SJCRH30 (cell line): ENCODE measurements around the gene EPHA1. TPM values are rescaled to one million over a fixed set of nuclear protein-coding genes. Genes with fewer than 3 reads are reported as not detected.

Experiments used
- DNase-seq, 2 experiments: peaks; one replicate each; pipeline ENCODE4 v3.0.0-alpha.2; 2015 to 2020
- H3K27ac ChIP-seq: fragments of 250-450 bp; sonication (Bioruptor Pico); 2 replicates; pipeline ENCODE4 v1.5.1; 2020; ENCODE audit warnings: mild to moderate bottlenecking, moderate library complexity
- H3K27me3 ChIP-seq: fragments of 250-450 bp; sonication (Bioruptor Pico); 2 replicates; pipeline ENCODE4 v1.5.1; 2020; ENCODE audit warnings: mild to moderate bottlenecking, moderate library complexity
- H3K36me3 ChIP-seq: fragments of 250-450 bp; sonication (Bioruptor Pico); 2 replicates; pipeline ENCODE4 v1.5.1; 2020; ENCODE audit warnings: mild to moderate bottlenecking, moderate library complexity
- H3K4me1 ChIP-seq: fragments of 250-450 bp; sonication (Bioruptor Pico); 2 replicates; pipeline ENCODE4 v1.5.1; 2020; ENCODE audit warnings: mild to moderate bottlenecking, moderate library complexity
- H3K4me3 ChIP-seq: fragments of 250-450 bp; sonication (Bioruptor Pico); 2 replicates; pipeline ENCODE4 v1.5.1; 2020; ENCODE audit warnings: mild to moderate bottlenecking, moderate library complexity
- H3K9me3 ChIP-seq: fragments of 250-450 bp; sonication (Bioruptor Pico); replicated peaks from 2 replicates; pipeline ENCODE4 v1.5.1; 2020; ENCODE audit warnings: mild to moderate bottlenecking, moderate library complexity
- total RNA-seq: library from RNA; depleted of rRNA; stranded (reverse); fragments of >200 nt; shearing (Covaris generic); gene quantifications from 2 replicates; pipeline ENCODE4 v1.2.3, GENCODE V29; 2014

Gene EPHA1
- total RNA-seq, 1 experiment from 2014 or later = 0.32 TPM

DNA sequence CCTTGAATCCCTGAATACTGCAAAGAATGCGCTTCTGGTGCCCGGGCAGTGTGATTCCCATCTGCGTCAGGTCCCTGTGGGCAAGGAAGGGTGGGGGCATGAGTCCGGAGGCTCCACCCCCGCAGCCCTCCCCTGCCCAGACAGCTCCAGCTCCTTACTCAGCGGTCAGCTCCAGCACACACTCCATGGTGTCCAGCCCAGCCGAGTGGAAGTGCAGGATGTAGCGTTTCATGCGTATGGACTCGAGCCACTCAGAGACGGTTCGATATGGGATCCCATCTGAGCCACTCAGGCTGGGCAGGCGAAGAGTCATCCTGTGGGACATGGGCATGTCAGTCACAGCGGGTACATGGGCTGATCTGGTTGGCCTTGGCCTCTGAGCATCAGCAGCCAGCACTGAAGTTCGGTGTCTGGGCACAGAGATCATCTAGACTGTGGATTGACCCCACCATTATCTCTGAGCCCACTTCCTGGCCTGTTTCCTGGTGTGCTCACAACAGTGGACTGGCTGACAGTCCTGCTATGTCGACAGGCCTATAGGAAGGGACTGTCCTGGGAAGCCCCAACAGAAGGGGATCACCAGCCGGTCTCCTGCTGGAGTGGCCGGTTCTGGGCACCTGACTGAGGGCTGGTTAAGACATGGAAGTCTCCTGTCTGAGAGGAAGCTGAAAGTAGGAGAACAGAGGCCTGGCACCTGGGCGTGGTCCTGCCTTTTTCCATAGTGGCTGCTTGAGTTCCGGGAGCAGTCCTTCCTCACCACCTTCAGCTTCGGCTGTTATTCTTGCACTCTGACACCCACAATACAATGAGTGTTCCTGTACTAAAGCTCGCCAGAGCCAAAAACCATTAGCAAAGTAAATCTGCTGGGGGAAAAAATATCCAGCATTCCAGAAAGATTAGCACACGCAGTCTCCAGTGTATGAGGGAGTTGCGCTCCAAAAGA, 16.9 kb downstream of the EPHA1 start:
- Histone ChIP-seq H3K27ac (no peak overlapping the region), H3K9me3 (no peaks in the 10 kb centered on the region), H3K36me3 (peaks cover 31% of the 10 kb centered on the region), H3K27me3 (no peaks in the 10 kb centered on the region), H3K4me3 (no peak overlapping the region), H3K4me1 (no peaks in the 10 kb centered on the region)
- no peak for DNase-seq

DNA sequence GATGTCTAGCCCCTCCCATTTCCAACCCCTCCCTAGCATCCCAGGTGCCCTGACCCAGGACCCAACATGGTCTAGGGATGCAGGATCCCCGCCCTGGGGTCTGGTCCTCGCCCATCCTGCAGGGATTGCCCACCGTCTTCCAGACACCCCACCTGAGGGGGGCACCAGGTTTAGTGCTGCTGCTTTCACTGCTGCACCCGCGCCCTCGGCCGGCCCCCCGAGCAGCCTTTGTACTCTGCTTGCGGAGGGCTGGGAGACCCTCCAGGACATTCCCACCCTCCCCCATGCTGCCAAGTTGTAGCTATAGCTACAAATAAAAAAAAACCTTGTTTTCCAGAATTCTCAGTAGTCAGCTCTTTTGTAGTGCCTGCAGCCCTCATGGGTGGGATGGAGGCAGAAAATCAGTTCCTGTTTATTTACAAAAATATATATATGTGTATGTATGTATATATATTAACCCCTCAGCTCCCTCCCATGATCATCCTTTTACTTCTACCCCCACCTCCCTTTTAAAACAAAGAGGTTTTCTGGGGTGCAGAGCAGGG, 17.8 kb downstream of the EPHA1 start:
- Histone ChIP-seq H3K27me3 (no peaks in the 10 kb centered on the region), H3K27ac (no peak overlapping the region), H3K4me3 (no peak overlapping the region), H3K4me1 (no peaks in the 10 kb centered on the region), H3K9me3 (no peaks in the 10 kb centered on the region), H3K36me3 (peaks cover 31% of the 10 kb centered on the region)
- no peak for DNase-seq

DNA sequence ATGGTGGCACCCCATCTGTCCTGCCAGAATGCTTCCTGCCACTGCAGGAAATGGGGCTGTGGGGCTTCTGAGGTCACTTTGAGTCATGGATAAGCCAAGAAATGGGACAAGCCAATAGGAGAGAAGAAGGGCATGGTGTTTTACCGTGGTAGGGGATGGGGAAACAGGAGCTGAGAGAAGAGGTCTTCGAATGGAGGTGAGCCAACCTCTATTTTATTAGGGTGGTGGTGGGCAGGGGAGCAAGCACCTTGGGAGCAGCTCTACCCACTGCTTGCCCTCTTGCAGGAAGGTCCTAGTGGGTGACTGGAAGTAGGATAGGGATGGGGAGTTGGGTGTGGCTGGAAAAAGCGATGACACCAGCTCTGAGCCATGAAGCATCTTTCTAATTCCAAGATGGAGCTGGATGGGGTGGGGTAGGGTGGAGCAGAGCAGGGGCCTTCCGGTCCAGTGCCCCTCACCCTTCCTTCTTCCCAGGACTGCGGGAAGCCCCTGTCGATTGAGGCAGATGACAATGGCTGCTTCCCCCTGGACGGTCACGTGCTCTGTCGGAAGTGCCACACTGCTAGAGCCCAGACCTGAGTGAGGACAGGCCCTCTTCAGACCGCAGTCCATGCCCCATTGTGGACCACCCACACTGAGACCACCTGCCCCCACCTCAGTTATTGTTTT, 18.4 kb downstream of the EPHA1 start:
- Histone ChIP-seq H3K4me1 (peaks cover under 1% of the 10 kb centered on the region; the same call in 1 of the 2 replicates), H3K27me3 (no peaks in the 10 kb centered on the region)

GRCh38 chr7:143389316-143390103, 19.1 kb downstream of the EPHA1 start:
- Histone ChIP-seq H3K36me3 (peaks cover 31% of the 10 kb centered on the region), H3K27me3 (no peaks in the 10 kb centered on the region), H3K27ac (no peak overlapping the region), H3K4me3 (no peak overlapping the region), H3K4me1 (peaks cover 8% of the 10 kb centered on the region), H3K9me3 (no peaks in the 10 kb centered on the region)
- DNase-seq = no peak

More for the DNA sequence above, 18.4 kb downstream of the EPHA1 start:
- Histone ChIP-seq H3K27ac (no peak overlapping the region), H3K4me3 (no peak overlapping the region), H3K9me3 (no peaks in the 10 kb centered on the region), H3K36me3 (peaks cover 31% of the 10 kb centered on the region)
- no peak for DNase-seq

DNA sequence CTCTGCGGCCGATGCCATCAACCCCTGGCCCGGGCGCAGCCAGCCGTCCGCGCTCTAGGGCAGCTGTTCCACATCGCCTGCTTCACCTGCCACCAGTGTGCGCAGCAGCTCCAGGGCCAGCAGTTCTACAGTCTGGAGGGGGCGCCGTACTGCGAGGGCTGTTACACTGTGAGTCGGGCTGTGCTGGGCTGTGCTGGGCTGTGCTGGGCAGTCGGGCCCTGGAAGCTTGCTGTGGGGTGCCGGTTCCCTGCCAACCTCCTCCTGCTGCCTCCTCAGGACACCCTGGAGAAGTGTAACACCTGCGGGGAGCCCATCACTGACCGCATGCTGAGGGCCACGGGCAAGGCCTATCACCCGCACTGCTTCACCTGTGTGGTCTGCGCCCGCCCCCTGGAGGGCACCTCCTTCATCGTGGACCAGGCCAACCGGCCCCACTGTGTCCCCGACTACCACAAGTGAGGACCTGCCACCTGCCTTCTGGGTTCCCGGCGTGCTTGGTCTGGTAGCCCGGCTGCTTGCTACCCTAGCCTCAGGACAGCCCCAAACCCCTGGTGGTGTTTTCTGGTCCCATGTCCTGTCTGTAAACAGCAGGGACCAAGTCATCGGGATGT, 20.1 kb downstream of the EPHA1 start:
- Histone ChIP-seq H3K27ac (no peak overlapping the region), H3K4me1 (peaks cover 17% of the 10 kb centered on the region), H3K36me3 (peaks cover 35% of the 10 kb centered on the region), H3K9me3 (no peaks in the 10 kb centered on the region), H3K4me3 (no peak overlapping the region), H3K27me3 (no peaks in the 10 kb centered on the region)
- DNase-seq = no peak

GRCh38 chr7:143388051-143388450, 20.6 kb downstream of the EPHA1 start:
- Histone ChIP-seq H3K27me3 (no peaks in the 10 kb centered on the region), H3K36me3 (peaks cover 35% of the 10 kb centered on the region), H3K4me3 (no peak overlapping the region), H3K27ac (no peak overlapping the region), H3K9me3 (no peaks in the 10 kb centered on the region), H3K4me1 (peaks cover 19% of the 10 kb centered on the region)
- no peak for DNase-seq

- Histone ChIP-seq H3K27me3 (no peaks in the 10 kb centered on the region), H3K36me3 (peaks cover 35% of the 10 kb centered on the region), H3K4me3 (no peak overlapping the region), H3K4me1 (peaks cover 26% of the 10 kb centered on the region), H3K9me3 (no peaks in the 10 kb centered on the region), H3K27ac (no peak overlapping the region)
- no peak for DNase-seq
These were observed 21.3 kb downstream of the EPHA1 start for GRCh38 chr7:143387156-143387975.

GRCh38 chr7:143385891-143386781, 22.5 kb downstream of the EPHA1 start:
- peaks cover 31% of the 10 kb centered on the region for H3K36me3 ChIP-seq
- DNase-seq = no peak
- H3K4me1 ChIP-seq = peaks cover 27% of the 10 kb centered on the region
- no peak overlapping the region for H3K4me3 ChIP-seq
- H3K27me3 ChIP-seq = no peaks in the 10 kb centered on the region
- no peaks in the 10 kb centered on the region for H3K9me3 ChIP-seq
- H3K27ac ChIP-seq = no peak overlapping the region

GRCh38 chr7:143384661-143385631, 23.7 kb downstream of the EPHA1 start:
- peak; percentile 52 to 70 for DNase-seq
- Histone ChIP-seq H3K4me3 (no peak overlapping the region), H3K27ac (no peak overlapping the region), H3K4me1 (peaks cover 27% of the 10 kb centered on the region), H3K36me3 (peaks cover 21% of the 10 kb centered on the region), H3K27me3 (no peaks in the 10 kb centered on the region), H3K9me3 (no peaks in the 10 kb centered on the region)

DNA sequence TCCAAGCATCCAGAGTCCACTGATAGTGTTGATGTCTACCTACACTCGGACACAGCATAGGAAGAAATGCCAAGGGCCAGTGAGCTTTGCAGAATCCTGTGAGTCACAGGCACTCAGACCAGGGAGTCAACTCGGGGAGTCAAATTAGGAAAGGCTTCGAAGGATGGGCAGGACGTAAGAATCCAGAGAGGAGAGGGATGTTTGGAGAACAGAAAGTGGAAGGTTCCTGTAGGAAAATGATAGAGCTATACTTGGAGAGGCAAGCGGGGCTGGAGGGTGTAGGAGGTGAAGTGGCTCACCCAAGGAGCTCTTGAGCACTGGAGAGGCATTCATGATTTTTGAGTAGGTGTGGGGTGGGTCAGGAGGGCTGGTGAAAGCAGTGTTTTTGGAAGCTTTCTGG, 24.5 kb downstream of the EPHA1 start:
- no peak for DNase-seq
- Histone ChIP-seq H3K9me3 (no peaks in the 10 kb centered on the region), H3K27me3 (no peaks in the 10 kb centered on the region), H3K36me3 (peaks cover 15% of the 10 kb centered on the region), H3K4me3 (no peak overlapping the region), H3K4me1 (peaks cover 28% of the 10 kb centered on the region), H3K27ac (no peak overlapping the region)

DNA sequence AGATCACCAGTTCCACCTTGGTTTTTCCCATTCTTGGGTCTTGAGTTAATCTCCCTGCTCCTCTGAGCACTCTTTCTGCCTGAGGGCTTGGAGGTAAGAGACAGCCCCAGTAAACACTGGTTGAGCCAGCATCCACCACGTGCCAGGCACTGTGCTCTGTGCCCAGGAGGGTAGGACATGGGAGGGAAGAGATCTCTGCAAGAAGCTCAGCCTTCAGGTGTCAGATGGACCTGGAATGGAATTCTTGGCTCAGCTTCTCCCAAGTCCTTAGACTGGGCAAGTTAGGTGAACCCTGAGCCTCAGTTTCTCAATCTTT, 25.1 kb downstream of the EPHA1 start:
- Histone ChIP-seq H3K9me3 (no peaks in the 10 kb centered on the region), H3K4me1 (peaks cover 29% of the 10 kb centered on the region), H3K4me3 (no peak overlapping the region), H3K27me3 (no peaks in the 10 kb centered on the region), H3K27ac (no peak overlapping the region), H3K36me3 (peaks cover 10% of the 10 kb centered on the region)
- no peak for DNase-seq
